ENCODE data around the gene RECK. TPM values are rescaled to one million over a fixed set of nuclear protein-coding genes. Genes with fewer than 3 reads are reported as not detected.

RECK gene
- total RNA-seq, 4 donors from 2014 or later, result 15.6 to 24.1 (median 18.7) TPM

DNA sequence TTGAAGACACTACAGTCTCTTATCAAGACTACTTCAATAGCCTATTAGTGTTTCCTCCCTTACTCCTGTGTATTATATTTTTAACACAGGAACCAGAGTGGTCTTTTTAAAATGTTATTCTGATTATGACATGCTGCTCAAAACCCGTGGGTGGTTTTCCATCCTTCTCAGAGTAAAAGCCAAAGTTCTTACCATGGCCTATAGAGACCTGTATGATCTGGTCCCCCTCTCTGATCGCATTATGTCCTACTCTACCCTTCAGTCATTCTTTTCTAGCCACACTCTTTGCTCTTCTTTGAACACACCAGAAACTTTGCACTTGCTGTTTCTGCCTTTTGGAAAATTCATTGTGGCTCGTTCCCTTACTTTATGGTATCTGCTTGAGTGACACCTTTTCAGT lies 13.8 kb downstream of the RECK start:
- peaks cover 0 to 20% (median 4%) of the 10 kb centered on the region in 4 donors for H3K4me1 ChIP-seq
- no peaks in the 10 kb centered on the region for H3K36me3 ChIP-seq
- no peaks in the 10 kb centered on the region for H3K27me3 ChIP-seq
- H3K4me3 ChIP-seq, result no peak overlapping the region
- no peaks in the 10 kb centered on the region for H3K9me3 ChIP-seq
- TF ChIP-seq, protein P1, sequence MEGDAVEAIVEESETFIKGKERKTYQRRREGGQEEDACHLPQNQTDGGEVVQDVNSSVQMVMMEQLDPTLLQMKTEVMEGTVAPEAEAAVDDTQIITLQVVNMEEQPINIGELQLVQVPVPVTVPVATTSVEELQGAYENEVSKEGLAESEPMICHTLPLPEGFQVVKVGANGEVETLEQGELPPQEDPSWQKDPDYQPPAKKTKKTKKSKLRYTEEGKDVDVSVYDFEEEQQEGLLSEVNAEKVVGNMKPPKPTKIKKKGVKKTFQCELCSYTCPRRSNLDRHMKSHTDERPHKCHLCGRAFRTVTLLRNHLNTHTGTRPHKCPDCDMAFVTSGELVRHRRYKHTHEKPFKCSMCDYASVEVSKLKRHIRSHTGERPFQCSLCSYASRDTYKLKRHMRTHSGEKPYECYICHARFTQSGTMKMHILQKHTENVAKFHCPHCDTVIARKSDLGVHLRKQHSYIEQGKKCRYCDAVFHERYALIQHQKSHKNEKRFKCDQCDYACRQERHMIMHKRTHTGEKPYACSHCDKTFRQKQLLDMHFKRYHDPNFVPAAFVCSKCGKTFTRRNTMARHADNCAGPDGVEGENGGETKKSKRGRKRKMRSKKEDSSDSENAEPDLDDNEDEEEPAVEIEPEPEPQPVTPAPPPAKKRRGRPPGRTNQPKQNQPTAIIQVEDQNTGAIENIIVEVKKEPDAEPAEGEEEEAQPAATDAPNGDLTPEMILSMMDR (IDR thresholded peaks at IDR 0.05), result no peak
- TF ChIP-seq POLR2A (IDR thresholded peaks at IDR 0.05) (no peak), EP300 (IDR thresholded peaks at IDR 0.05) (no peak)
- H3K27ac ChIP-seq, result no peak overlapping the region
- no peak for DNase-seq (ENCODE audit: low spot score in 2 of 2)
- WGBS, 2 donors, result 88 to 91% methylated on average over 3 of the region's 3 CpGs

DNA sequence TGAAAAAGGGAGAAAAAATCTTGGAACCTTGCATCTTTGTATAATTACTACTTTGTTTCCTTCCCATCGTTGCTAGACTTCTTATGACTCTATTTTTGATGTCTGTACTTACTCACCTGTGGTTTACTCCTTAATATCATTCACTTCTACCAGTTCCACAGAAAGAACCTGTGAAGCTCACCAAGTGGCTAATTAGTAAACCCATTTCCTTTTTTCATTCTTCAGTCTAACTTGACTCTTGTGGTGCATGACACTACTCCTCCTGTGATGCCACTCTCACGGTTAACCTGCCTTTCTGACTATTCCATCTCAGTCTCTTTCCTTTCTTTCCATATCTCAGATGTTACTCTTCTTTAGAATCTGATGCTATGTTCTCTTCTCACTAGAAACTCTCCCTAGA lies 14.6 kb downstream of the RECK start:
- 52 to 66% methylated on average over 2 of the region's 2 CpGs for WGBS, 2 donors
- TF ChIP-seq EP300 (IDR thresholded peaks at IDR 0.05), result no peak
- TF ChIP-seq, protein P1 (IDR thresholded peaks at IDR 0.05), result no peak
- TF ChIP-seq POLR2A (IDR thresholded peaks at IDR 0.05), result no peak
- Histone ChIP-seq H3K36me3 (no peaks in the 10 kb centered on the region), H3K27ac (no peak overlapping the region), H3K4me3 (no peak overlapping the region), H3K27me3 (no peaks in the 10 kb centered on the region), H3K4me1 (peaks cover 0 to 11% (median 1%) of the 10 kb centered on the region in 4 donors), H3K9me3 (no peaks in the 10 kb centered on the region)
- DNase-seq (ENCODE audit: low spot score in 2 of 2), result no peak

DNA sequence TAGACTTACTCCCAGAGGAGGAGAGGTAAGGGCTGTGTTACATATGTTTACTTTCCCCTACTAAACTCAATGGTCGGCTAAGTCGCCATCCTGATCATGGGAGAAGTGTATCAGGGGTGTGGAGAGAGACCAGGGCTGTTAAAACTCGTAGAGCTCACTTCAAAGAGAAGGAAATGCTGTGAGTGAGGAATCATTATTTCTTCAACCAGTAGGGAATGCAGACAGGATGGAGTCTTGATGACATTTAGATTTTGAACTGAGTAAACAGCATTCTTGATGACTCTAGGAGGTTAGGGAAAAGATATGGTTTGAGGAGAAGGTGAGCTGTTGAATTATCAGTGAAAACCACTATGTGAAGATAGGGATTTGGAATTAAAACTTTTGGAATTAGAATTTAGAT lies 17.3 kb downstream of the RECK start:
- Histone ChIP-seq H3K4me1 (peaks cover 0 to 2% (median 0%) of the 10 kb centered on the region in 4 donors), H3K27me3 (no peaks in the 10 kb centered on the region), H3K36me3 (no peaks in the 10 kb centered on the region), H3K4me3 (no peak overlapping the region), H3K27ac (no peak overlapping the region), H3K9me3 (no peaks in the 10 kb centered on the region)
- 52 to 65% methylated on average over 3 of the region's 3 CpGs for WGBS, 2 donors
- TF ChIP-seq EP300 (IDR thresholded peaks at IDR 0.05) (no peak), POLR2A (IDR thresholded peaks at IDR 0.05) (no peak)
- TF ChIP-seq, protein P1 (IDR thresholded peaks at IDR 0.05), result no peak
- no peak for DNase-seq (ENCODE audit: low spot score in 2 of 2)

DNA sequence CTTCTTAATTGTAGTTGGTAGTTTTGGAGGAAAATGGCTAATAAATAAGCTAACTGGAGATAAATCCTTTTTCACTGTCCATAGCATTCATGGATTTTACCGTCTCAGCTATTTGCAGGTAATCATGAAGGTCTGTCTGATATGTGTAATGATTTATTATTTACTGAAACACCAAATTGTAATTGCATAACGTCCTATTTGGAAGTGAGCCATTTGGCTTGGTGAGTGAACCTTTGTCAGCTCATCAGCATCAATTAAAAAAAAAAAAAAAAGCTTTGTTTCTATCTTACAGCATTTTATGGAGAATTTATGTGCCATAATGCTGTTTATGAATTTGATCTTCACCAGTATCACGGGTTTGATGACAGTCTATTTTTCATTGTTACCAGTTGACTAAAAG lies 20.2 kb downstream of the RECK start:
- Histone ChIP-seq H3K36me3 (peaks cover 0 to 16% (median 0%) of the 10 kb centered on the region in 3 donors), H3K27me3 (no peaks in the 10 kb centered on the region), H3K9me3 (no peaks in the 10 kb centered on the region), H3K4me1 (no peaks in the 10 kb centered on the region), H3K27ac (no peak overlapping the region), H3K4me3 (no peak overlapping the region)
- WGBS, 2 donors, result 54 to 59% methylated on average over 3 of the region's 3 CpGs
- no peak for DNase-seq (ENCODE audit: low spot score in 2 of 2)
- no peak for TF ChIP-seq EP300 (IDR thresholded peaks at IDR 0.05)
- TF ChIP-seq, protein P1 (IDR thresholded peaks at IDR 0.05), result no peak
- TF ChIP-seq POLR2A (IDR thresholded peaks at IDR 0.05), result no peak

DNA sequence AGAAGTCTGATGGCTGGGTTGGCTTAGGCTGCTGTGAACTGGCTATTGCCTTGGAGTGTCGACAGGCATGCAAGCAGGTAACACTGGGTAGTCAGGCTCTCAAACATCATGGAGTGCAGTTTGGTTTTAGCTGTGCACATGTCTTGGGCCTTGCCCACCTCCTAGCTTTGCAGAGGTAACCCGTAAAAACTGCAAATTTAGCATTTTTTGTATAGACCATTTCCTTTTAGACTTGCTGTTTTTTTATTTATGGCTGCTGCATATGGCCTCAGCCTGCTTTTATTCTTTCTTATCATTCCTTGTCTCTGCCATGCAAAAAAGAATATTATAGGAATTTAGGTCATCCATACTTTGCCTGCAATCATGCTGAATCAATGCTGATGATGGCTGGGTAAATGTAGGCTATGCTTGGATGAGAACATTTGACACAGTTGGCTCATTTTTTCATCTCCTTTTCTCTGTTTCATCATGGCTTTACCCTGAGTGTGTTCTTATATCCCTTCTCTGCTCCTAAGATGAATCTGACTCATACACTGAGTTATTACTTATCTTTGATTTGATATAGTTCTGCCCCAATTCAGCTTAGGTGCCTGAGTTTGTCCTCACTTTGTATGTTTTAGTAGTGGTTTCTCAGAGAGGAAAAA lies 27.2 kb downstream of the RECK start:
- Histone ChIP-seq H3K27ac (no peak overlapping the region), H3K36me3 (peaks cover 0 to 52% (median 0%) of the 10 kb centered on the region in 3 donors), H3K9me3 (no peaks in the 10 kb centered on the region), H3K4me3 (no peak overlapping the region), H3K4me1 (no peaks in the 10 kb centered on the region), H3K27me3 (no peaks in the 10 kb centered on the region)
- TF ChIP-seq, protein P1 (IDR thresholded peaks at IDR 0.05), result no peak
- no peak for TF ChIP-seq POLR2A (IDR thresholded peaks at IDR 0.05)
- no peak for TF ChIP-seq EP300 (IDR thresholded peaks at IDR 0.05)
- no peak for DNase-seq (ENCODE audit: low spot score in 2 of 2)
- 97 to 98% methylated on average over 2 of the region's 2 CpGs for WGBS, 2 donors

Measured in tibial nerve (tissue), 4 donors.